BE2C (cell line): Measurements from ENCODE around the gene SH3TC1. TPM values are rescaled to one million over a fixed set of nuclear protein-coding genes. Genes with fewer than 3 reads are reported as not detected.

Experiments
- DNase-seq: peaks from one replicate; pipeline ENCODE4 v3.0.0-alpha.2; 2020
- H3K27me3 ChIP-seq: fragments of 250-450 bp; sonication (Bioruptor Pico); 2 replicates; pipeline ENCODE4 v1.5.1; 2020; ENCODE audit warnings: mild to moderate bottlenecking
- H3K36me3 ChIP-seq: fragments of 250-450 bp; sonication (Bioruptor Pico); 2 replicates; pipeline ENCODE4 v1.5.1; 2020; ENCODE audit warnings: mild to moderate bottlenecking
- H3K4me1 ChIP-seq: fragments of 250-450 bp; sonication (Bioruptor Pico); 2 replicates; pipeline ENCODE4 v1.5.1; 2020
- H3K4me3 ChIP-seq: 2 replicates; pipeline ENCODE4 v1.5.1; 2011; ENCODE audit warnings: low read depth, low read length
- H3K9me3 ChIP-seq: fragments of 250-450 bp; sonication (Bioruptor Pico); 2 replicates; pipeline ENCODE4 v1.5.1; 2020
- CTCF ChIP-seq: IDR thresholded peaks from 2 replicates; pipeline ENCODE4 v1.5.1; 2012; ENCODE audit warnings: mild to moderate bottlenecking, low read depth, low read length
- polyA plus RNA-seq: library from polyadenylated mRNA; unstranded; fragments of >200 nt; gene quantifications from one replicate; pipeline ENCODE4 v1.2.1, GENCODE V29; 2012; ENCODE audit warnings: low read depth, missing spikeins; ENCODE audit not compliant: insufficient read length, insufficient read depth

Gene SH3TC1
- polyA plus RNA-seq, result 43.1 TPM

DNA sequence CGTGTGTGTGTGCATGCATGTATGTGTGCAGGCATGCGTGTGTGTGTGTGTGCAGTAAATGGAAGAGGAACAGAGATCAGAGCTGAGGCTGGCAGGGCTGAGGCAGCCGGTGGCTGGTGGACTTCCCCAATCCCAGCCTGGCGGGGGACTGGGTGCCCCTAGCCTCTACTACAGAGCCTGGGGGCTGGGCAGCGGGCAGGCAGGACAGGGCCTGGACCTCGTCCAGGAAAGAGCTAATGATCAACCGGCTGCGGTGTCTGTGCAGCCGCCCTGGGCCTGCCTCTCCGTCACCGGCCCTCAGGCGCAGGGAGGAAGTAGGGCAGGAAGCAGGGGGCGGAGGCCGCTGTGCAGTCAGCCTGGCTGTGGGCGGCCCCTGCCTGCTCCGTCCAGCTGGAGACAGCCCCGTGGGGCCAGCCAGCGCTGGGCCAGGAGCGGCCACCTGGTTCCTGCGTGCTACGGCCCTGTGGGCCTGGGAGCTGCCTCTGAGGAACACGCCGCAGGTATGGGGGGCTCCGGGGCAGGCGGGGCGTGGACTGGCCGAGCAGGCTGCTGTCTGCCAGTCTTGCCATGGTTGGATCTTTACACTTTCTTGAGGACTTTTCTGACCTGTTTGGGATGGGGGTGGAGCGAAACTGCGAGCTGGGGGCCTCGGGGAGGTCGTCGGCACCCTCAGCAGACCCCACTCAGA, at the start of gene SH3TC1:
Gene SH3TC1 (plus strand): TSS at position 385 of the 688 bp plus-strand sequence. CDS start 5,905 bp downstream, outside the sequence.
- no peaks in the 10 kb centered on the region for H3K9me3 ChIP-seq
- H3K27me3 ChIP-seq, result no peaks in the 10 kb centered on the region
- no peak for TF ChIP-seq CTCF
- peak; percentile 94 for DNase-seq
- peak within 1 kb of the TSS; percentile 69 for H3K4me3 ChIP-seq
- peaks cover 47% of the 10 kb centered on the region for H3K4me1 ChIP-seq
- no peaks in the 10 kb centered on the region for H3K36me3 ChIP-seq

DNA sequence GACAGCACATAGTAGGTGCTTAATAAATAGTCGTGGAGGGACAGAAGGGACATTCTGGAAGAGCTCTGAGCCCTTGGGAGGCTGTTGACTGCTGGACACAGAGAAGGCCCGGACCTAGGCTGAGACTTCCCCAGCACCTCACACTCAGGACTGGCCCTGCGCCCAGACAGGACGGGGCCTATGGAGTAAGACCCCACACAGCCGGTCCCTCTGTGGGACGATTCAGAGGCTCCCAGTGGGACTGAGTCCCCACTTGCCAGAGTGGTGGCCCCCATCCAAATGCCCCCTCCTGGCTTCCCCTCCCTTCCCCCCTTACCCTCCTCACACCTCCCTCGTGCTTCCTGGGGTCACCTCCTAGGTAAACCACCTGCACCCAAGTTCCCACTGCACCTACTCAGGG, 49.4 kb upstream of the SH3TC1 start:
- H3K36me3 ChIP-seq, result no peaks in the 10 kb centered on the region
- no peak for TF ChIP-seq CTCF
- H3K4me1 ChIP-seq, result no peaks in the 10 kb centered on the region
- no peaks in the 10 kb centered on the region for H3K27me3 ChIP-seq
- DNase-seq, result no peak
- no peak overlapping the region for H3K4me3 ChIP-seq
- no peaks in the 10 kb centered on the region for H3K9me3 ChIP-seq

DNA sequence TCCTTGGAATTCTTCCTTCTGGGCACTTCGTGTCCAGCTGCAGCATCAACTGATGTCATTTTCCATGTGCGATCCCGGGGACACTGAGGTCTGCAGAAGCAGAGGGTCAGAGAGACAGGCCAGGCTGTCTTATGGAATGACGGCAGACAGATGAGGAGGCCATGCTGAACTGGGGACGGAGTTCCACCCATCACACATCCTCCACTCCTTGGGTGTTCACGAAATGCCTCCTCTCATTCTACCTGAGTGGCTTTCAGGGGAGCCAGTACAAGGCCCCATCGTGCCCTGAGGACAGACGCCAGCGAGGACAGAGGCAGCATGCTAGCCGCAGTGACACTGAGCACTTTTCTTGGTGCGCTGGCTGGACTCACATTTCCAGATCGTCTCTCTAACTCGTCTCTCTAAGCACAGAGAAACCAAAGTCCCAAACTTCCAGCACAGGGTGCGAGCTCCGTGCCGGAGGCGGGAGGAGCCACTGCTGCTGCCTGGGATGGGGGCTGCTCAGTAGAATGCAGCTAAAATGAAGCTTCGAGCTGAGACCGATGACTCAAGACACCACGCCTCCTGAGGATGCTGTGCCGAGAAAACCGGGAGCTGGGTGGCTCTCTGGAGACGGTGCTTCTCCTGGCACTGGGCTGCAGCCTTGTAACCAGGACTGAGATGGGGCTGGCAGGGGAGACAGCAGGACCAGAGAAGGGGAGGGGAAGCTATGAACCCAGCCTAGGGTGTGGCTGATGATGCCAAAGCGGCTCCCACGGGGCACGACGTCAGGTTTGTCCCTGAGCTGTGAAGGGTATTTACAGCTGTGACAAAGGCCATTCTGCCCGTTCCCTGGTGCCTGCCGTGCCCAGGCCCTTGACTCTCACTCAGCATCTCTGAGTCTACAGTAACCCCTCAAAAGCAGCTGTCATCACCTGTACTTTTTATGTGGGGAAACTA, 48.7 kb upstream of the SH3TC1 start:
- Histone ChIP-seq H3K4me3 (no peak overlapping the region), H3K9me3 (no peaks in the 10 kb centered on the region), H3K27me3 (no peaks in the 10 kb centered on the region), H3K4me1 (no peaks in the 10 kb centered on the region), H3K36me3 (no peaks in the 10 kb centered on the region)
- DNase-seq, result no peak
- TF ChIP-seq CTCF, result no peak

GRCh38 chr4:8151165-8151650, 47.9 kb upstream of the SH3TC1 start:
- TF ChIP-seq CTCF, result no peak
- no peaks in the 10 kb centered on the region for H3K4me1 ChIP-seq
- H3K4me3 ChIP-seq, result no peak overlapping the region
- no peaks in the 10 kb centered on the region for H3K9me3 ChIP-seq
- H3K27me3 ChIP-seq, result no peaks in the 10 kb centered on the region
- no peaks in the 10 kb centered on the region for H3K36me3 ChIP-seq
- DNase-seq, result no peak

DNA sequence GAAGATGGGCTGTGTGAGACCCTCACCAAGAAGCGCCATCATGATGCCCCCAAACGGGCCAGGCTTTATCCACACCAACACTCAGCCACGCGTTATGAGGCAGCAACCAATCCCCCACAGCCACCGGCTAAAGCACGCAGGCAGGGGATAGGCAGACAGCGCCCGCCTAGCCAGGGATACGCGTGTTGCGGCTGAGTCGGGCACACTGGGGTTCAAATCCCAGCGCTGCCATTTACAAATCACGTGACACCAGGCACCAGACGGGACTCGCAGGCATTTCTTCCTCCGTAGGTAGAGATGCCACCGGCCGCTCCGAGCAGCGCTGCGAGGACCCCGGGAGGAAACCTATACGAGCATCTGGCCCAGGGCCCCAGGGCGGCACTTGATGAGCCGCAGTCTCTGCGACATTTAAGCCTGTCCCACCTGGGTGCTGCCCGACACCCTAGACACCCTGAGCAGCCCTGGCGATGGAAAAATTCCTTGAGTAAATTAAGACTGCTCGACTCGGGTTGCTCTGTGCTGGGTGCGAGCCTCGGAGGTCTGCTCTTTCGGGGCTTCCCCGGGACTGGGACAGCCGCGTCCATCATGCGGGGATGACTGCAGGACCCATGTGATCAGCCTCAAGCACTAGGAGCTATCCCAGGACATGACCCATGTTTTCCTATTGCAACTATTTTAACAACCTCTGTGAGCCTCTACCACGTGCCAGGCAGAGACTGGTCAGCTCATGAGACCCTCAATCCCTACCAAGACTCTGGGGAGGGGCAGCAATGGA, 46.8 kb upstream of the SH3TC1 start:
- H3K27me3 ChIP-seq, result no peaks in the 10 kb centered on the region
- TF ChIP-seq CTCF, result no peak
- no peak overlapping the region for H3K4me3 ChIP-seq
- no peak for DNase-seq
- no peaks in the 10 kb centered on the region for H3K4me1 ChIP-seq
- H3K36me3 ChIP-seq, result no peaks in the 10 kb centered on the region
- no peaks in the 10 kb centered on the region for H3K9me3 ChIP-seq
